Measurements from ENCODE around the gene MESP1. TPM values are rescaled to one million over a fixed set of nuclear protein-coding genes. Genes with fewer than 3 reads are reported as not detected.
A peak's percentile ranks its signal among the peaks of the same experiment; 100 is the strongest.

The MESP1 gene
- total and polyA plus RNA-seq, 2 of the 13 experiments (the other 11 are each of a cell fraction or from before 2014, with no cell fraction given), result not detected

- no peak for TF ChIP-seq FOXO4 (CRISPR knock-in tag; conservative IDR thresholded peaks at IDR 0.05)
- no peak for TF ChIP-seq ZNF746 (CRISPR knock-in tag; IDR thresholded peaks at IDR 0.05)
- TF ChIP-seq PRMT3 (CRISPR knock-in tag; IDR thresholded peaks at IDR 0.05; ENCODE audit: borderline replicate concordance, low read depth), result no peak
- TF ChIP-seq ZNF629 (CRISPR knock-in tag; conservative IDR thresholded peaks at IDR 0.05), result no peak
- TF ChIP-seq HNRNPK (IDR thresholded peaks at IDR 0.05; ENCODE audit: low read depth, low read length, poor library complexity, severe bottlenecking), result no peak
- peak; percentile 62 to 67; a peak in 3 of 4 replicates for TF ChIP-seq HMGXB4 (CRISPR knock-in tag; IDR thresholded peaks at IDR 0.05; ENCODE audit: borderline replicate concordance in 1 of 2, low read depth in 1 of 2)
- no peak for TF ChIP-seq SALL2 (CRISPR knock-in tag; IDR thresholded peaks at IDR 0.05)
- no peak for TF ChIP-seq MNT (IDR thresholded peaks at IDR 0.05)
- no peak for TF ChIP-seq MAX (IDR thresholded peaks at IDR 0.05)
- no peak for TF ChIP-seq SMAD9 (CRISPR knock-in tag; IDR thresholded peaks at IDR 0.05)
- TF ChIP-seq MIER2 (CRISPR knock-in tag; IDR thresholded peaks at IDR 0.05), result 0 out of 2 replicates have a peak, but pooled peaks have one; percentile 58
- no peak for TF ChIP-seq ARID3A (IDR thresholded peaks at IDR 0.05; ENCODE audit: low read depth, low read length)
- no peak; the same call in 1 of the 2 replicates for TF ChIP-seq ELF3 (CRISPR knock-in tag; IDR thresholded peaks at IDR 0.05)
- TF ChIP-seq CCAR2 (optimal IDR thresholded peaks at IDR 0.05; ENCODE audit: low read depth, low read length), result no peak
- no peak for TF ChIP-seq ZMYM2 (CRISPR knock-in tag; IDR thresholded peaks at IDR 0.05)
- TF ChIP-seq TOE1 (CRISPR knock-in tag; IDR thresholded peaks at IDR 0.05), result no peak
- TF ChIP-seq E2F5 (CRISPR knock-in tag; conservative IDR thresholded peaks at IDR 0.05), result no peak
- no peak for TF ChIP-seq TOPORS (CRISPR knock-in tag; IDR thresholded peaks at IDR 0.05)
- no peak for TF ChIP-seq TCF12 (IDR thresholded peaks at IDR 0.05)
- TF ChIP-seq TCF12 (CRISPR knock-in tag; IDR thresholded peaks at IDR 0.05), result no peak
- no peak for TF ChIP-seq ZNF12 (CRISPR knock-in tag; IDR thresholded peaks at IDR 0.05)
These were observed 9.4 kb upstream of the MESP1 start (continued) for GRCh38 chr15:89760303-89761008.

Data from HepG2 (cell line).